GM21360 (cell line): ENCODE data around the gene DUSP19.

Experiments
- ATAC-seq: cut with Tn5 transposase; IDR thresholded peaks from one replicate; pipeline ENCODE4 v1.9.1; 2021; ENCODE audit warnings: mild to moderate bottlenecking, moderate library complexity; ENCODE audit not compliant: unreplicated experiment

The DUSP19 gene

GRCh38 chr2:183063083-183063482 lies 15.5 kb upstream of the DUSP19 start:
- peak; percentile 89 for ATAC-seq

- ATAC-seq = no peak
Measured at GRCh38 chr2:183068561-183068960, 10.0 kb upstream of the DUSP19 start.

- ATAC-seq = no peak
Measured at GRCh38 chr2:183069174-183069573, 9.4 kb upstream of the DUSP19 start.

- no peak for ATAC-seq
Measured at GRCh38 chr2:183070942-183071844, 7.4 kb upstream of the DUSP19 start.

GRCh38 chr2:183072177-183072576 lies 6.4 kb upstream of the DUSP19 start:
- no peak for ATAC-seq

GRCh38 chr2:183078163-183078463 lies 434 bp upstream of the DUSP19 start:
- ATAC-seq = no peak

- ATAC-seq = peak; percentile 30
Measured at GRCh38 chr2:183079139-183079775, 710 bp downstream of the DUSP19 start.

- ATAC-seq = no peak
Measured at GRCh38 chr2:183081911-183082310, 3.4 kb downstream of the DUSP19 start.

- ATAC-seq = no peak
Measured at GRCh38 chr2:183088061-183088460, 9.5 kb downstream of the DUSP19 start.

- peak; percentile 52 for ATAC-seq
Measured at GRCh38 chr2:183089192-183089851, 10.8 kb downstream of the DUSP19 start.

- ATAC-seq = no peak
Measured at GRCh38 chr2:183091318-183091953, 12.9 kb downstream of the DUSP19 start.

GRCh38 chr2:183091954-183092345 lies 13.4 kb downstream of the DUSP19 start:
- no peak for ATAC-seq

GRCh38 chr2:183093857-183094657 lies 15.5 kb downstream of the DUSP19 start:
- ATAC-seq = peak; percentile 75

GRCh38 chr2:183105402-183106134 lies 27.0 kb downstream of the DUSP19 start:
- no peak for ATAC-seq

GRCh38 chr2:183112577-183112976 lies 34.0 kb downstream of the DUSP19 start:
- ATAC-seq = no peak

GRCh38 chr2:183113630-183114029 lies 35.1 kb downstream of the DUSP19 start:
- ATAC-seq = no peak

GRCh38 chr2:183117226-183117625 lies 38.7 kb downstream of the DUSP19 start:
- ATAC-seq = no peak

GRCh38 chr2:183123117-183123958 lies 44.8 kb downstream of the DUSP19 start:
- no peak for ATAC-seq

- ATAC-seq = peak; percentile 30
Measured at GRCh38 chr2:183123959-183124221, 45.3 kb downstream of the DUSP19 start.
